Measurements from ENCODE around the gene MYO3B.

MYO3B gene

GRCh38 chr2:170201734-170202393 is 23.9 kb downstream of the MYO3B start:
- DNase-seq (ENCODE audit: extremely low spot score) = no peak
- TF ChIP-seq BHLHE40 (IDR thresholded peaks at IDR 0.05; ENCODE audit: borderline replicate concordance) (no peak), SUZ12 (IDR thresholded peaks at IDR 0.05) (no peak), NFRKB (IDR thresholded peaks at IDR 0.05) (no peak), ZNF384 (IDR thresholded peaks at IDR 0.05) (no peak), HDGF (IDR thresholded peaks at IDR 0.05; ENCODE audit: borderline replicate concordance) (no peak), FOXA1 (IDR thresholded peaks at IDR 0.05) (no peak), L3MBTL2 (conservative IDR thresholded peaks at IDR 0.05) (no peak), ELF4 (IDR thresholded peaks at IDR 0.05) (no peak), LEF1 (IDR thresholded peaks at IDR 0.05; ENCODE audit: borderline replicate concordance) (no peak), FOXM1 (IDR thresholded peaks at IDR 0.05; ENCODE audit: borderline replicate concordance) (no peak), CTBP1 (IDR thresholded peaks at IDR 0.05; ENCODE audit: borderline replicate concordance) (no peak), ARNT (IDR thresholded peaks at IDR 0.05) (no peak), TARDBP (IDR thresholded peaks at IDR 0.05) (no peak), PKNOX1 (IDR thresholded peaks at IDR 0.05) (no peak), SP1 (IDR thresholded peaks at IDR 0.05) (no peak)
- CTCF ChIA-PET = interaction anchor here (0.6 kb wide), 1 partner anchor 22 kb away, joined by 8 read pairs; no protein-coding TSS in a partner anchor
- POLR2A ChIA-PET = no interaction called here

GRCh38 chr2:170202437-170202836 is 24.5 kb downstream of the MYO3B start:
- POLR2A ChIA-PET = no interaction called here
- no peak for TF ChIP-seq ARNT (IDR thresholded peaks at IDR 0.05)
- no peak for TF ChIP-seq NFRKB (IDR thresholded peaks at IDR 0.05)
- TF ChIP-seq ELF4 (IDR thresholded peaks at IDR 0.05) = no peak
- no peak for TF ChIP-seq LEF1 (IDR thresholded peaks at IDR 0.05; ENCODE audit: borderline replicate concordance)
- no peak for TF ChIP-seq HDGF (IDR thresholded peaks at IDR 0.05; ENCODE audit: borderline replicate concordance)
- TF ChIP-seq FOXM1 (IDR thresholded peaks at IDR 0.05; ENCODE audit: borderline replicate concordance) = no peak
- TF ChIP-seq SP1 (IDR thresholded peaks at IDR 0.05) = no peak
- no peak for TF ChIP-seq FOXK2 (IDR thresholded peaks at IDR 0.05)
- no peak for TF ChIP-seq L3MBTL2 (conservative IDR thresholded peaks at IDR 0.05)
- TF ChIP-seq BHLHE40 (IDR thresholded peaks at IDR 0.05; ENCODE audit: borderline replicate concordance) = no peak
- no peak for TF ChIP-seq FOXA1 (IDR thresholded peaks at IDR 0.05)
- no peak for TF ChIP-seq PKNOX1 (IDR thresholded peaks at IDR 0.05)
- TF ChIP-seq CTBP1 (IDR thresholded peaks at IDR 0.05; ENCODE audit: borderline replicate concordance) = no peak
- TF ChIP-seq TARDBP (IDR thresholded peaks at IDR 0.05) = no peak
- no peak for DNase-seq (ENCODE audit: extremely low spot score)
- CTCF ChIA-PET = interaction anchor here (0.6 kb wide), 1 partner anchor 614 kb away, joined by 4 read pairs; the partner anchor contains the start of gene GAD1

- no peak for TF ChIP-seq FOXK2 (IDR thresholded peaks at IDR 0.05)
- TF ChIP-seq SP1 (IDR thresholded peaks at IDR 0.05) = no peak
- no peak for TF ChIP-seq BHLHE40 (IDR thresholded peaks at IDR 0.05; ENCODE audit: borderline replicate concordance)
- no peak for TF ChIP-seq TARDBP (IDR thresholded peaks at IDR 0.05)
- ChIA-PET CTCF (no interaction called here), POLR2A (no interaction called here)
- DNase-seq (ENCODE audit: extremely low spot score) = no peak
Observed at GRCh38 chr2:170204298-170204951, 26.5 kb downstream of the MYO3B start.

- CTCF ChIA-PET = no interaction called here
- POLR2A ChIA-PET = no interaction called here
- TF ChIP-seq BHLHE40 (IDR thresholded peaks at IDR 0.05; ENCODE audit: borderline replicate concordance) = no peak
- TF ChIP-seq HDGF (IDR thresholded peaks at IDR 0.05; ENCODE audit: borderline replicate concordance) = no peak
- no peak for TF ChIP-seq NFRKB (IDR thresholded peaks at IDR 0.05)
Observed at GRCh38 chr2:170206246-170206645, 28.3 kb downstream of the MYO3B start.

GRCh38 chr2:170206805-170207407 is 29.0 kb downstream of the MYO3B start:
- CTCF ChIA-PET = no interaction called here

More at GRCh38 chr2:170206246-170206645, 28.3 kb downstream of the MYO3B start:
- DNase-seq (ENCODE audit: extremely low spot score) = no peak

More at GRCh38 chr2:170206805-170207407, 29.0 kb downstream of the MYO3B start:
- no peak for DNase-seq (ENCODE audit: extremely low spot score)
- POLR2A ChIA-PET = no interaction called here
- TF ChIP-seq FOXK2 (IDR thresholded peaks at IDR 0.05) (no peak), SUZ12 (IDR thresholded peaks at IDR 0.05) (no peak), FOXM1 (IDR thresholded peaks at IDR 0.05; ENCODE audit: borderline replicate concordance) (no peak), ZNF384 (IDR thresholded peaks at IDR 0.05) (no peak), FOXA1 (IDR thresholded peaks at IDR 0.05) (no peak), CTBP1 (IDR thresholded peaks at IDR 0.05; ENCODE audit: borderline replicate concordance) (no peak), TARDBP (IDR thresholded peaks at IDR 0.05) (no peak), PKNOX1 (IDR thresholded peaks at IDR 0.05) (no peak), ARNT (IDR thresholded peaks at IDR 0.05) (no peak), LEF1 (IDR thresholded peaks at IDR 0.05; ENCODE audit: borderline replicate concordance) (no peak), SP1 (IDR thresholded peaks at IDR 0.05) (no peak), L3MBTL2 (conservative IDR thresholded peaks at IDR 0.05) (no peak), BHLHE40 (IDR thresholded peaks at IDR 0.05; ENCODE audit: borderline replicate concordance) (no peak), HDGF (IDR thresholded peaks at IDR 0.05; ENCODE audit: borderline replicate concordance) (no peak), NFRKB (IDR thresholded peaks at IDR 0.05) (no peak), ELF4 (IDR thresholded peaks at IDR 0.05) (no peak)
